Endothelial cell (in vitro differentiated cells): Measurements from ENCODE around the gene MYCBP2. TPM values are rescaled to one million over a fixed set of nuclear protein-coding genes. Genes with fewer than 3 reads are reported as not detected.
A peak's percentile ranks its signal among the peaks of the same experiment; 100 is the strongest.

Experiments
- DNase-seq: peaks from one replicate; pipeline ENCODE4 v3.0.0; 2021; ENCODE audit warnings: low spot score
- H3K27ac Mint-ChIP-seq: one replicate; pipeline ENCODE4 v1.8.0; 2021; ENCODE audit warnings: mixed read lengths, inconsistent platforms; ENCODE audit not compliant: unreplicated experiment
- H3K27me3 Mint-ChIP-seq: one replicate; pipeline ENCODE4 v1.8.0; 2021; ENCODE audit warnings: mild to moderate bottlenecking, moderate library complexity, mixed read lengths, inconsistent platforms; ENCODE audit not compliant: unreplicated experiment
- H3K36me3 Mint-ChIP-seq: one replicate; pipeline ENCODE4 v1.8.0; 2021; ENCODE audit warnings: mild to moderate bottlenecking, low read depth, mixed read lengths, inconsistent platforms; ENCODE audit not compliant: unreplicated experiment
- H3K4me1 Mint-ChIP-seq: one replicate; pipeline ENCODE4 v1.8.0; 2021; ENCODE audit warnings: mild to moderate bottlenecking, mixed read lengths, inconsistent platforms; ENCODE audit not compliant: unreplicated experiment
- H3K4me3 Mint-ChIP-seq: one replicate; pipeline ENCODE4 v1.8.0; 2021; ENCODE audit warnings: mild to moderate bottlenecking, mixed read lengths, inconsistent platforms; ENCODE audit not compliant: unreplicated experiment
- H3K9me3 Mint-ChIP-seq: one replicate; pipeline ENCODE4 v1.8.0; 2021; ENCODE audit warnings: mixed read lengths, inconsistent platforms; ENCODE audit not compliant: unreplicated experiment
- total RNA-seq: library from RNA; stranded (reverse); fragmentation: NEBNext Ultra II Directional; extraction: Animal tissue kit (Norgen Biotek cat#: 25700); gene quantifications from one replicate; pipeline ENCODE4 v1.2.1, GENCODE V29; 2021; ENCODE audit not compliant: unreplicated experiment
- TF ChIP-seq, protein P1 (sequence below): fragments of 200-600 bp; sonication (generic); IDR thresholded peaks from one replicate; pipeline ENCODE4 v1.5.0; 2021; ENCODE audit warnings: antibody characterized with exemption; ENCODE audit not compliant: unreplicated experiment

Gene MYCBP2
- total RNA-seq, 1 donor from 2014 or later, result 94.7 TPM

DNA sequence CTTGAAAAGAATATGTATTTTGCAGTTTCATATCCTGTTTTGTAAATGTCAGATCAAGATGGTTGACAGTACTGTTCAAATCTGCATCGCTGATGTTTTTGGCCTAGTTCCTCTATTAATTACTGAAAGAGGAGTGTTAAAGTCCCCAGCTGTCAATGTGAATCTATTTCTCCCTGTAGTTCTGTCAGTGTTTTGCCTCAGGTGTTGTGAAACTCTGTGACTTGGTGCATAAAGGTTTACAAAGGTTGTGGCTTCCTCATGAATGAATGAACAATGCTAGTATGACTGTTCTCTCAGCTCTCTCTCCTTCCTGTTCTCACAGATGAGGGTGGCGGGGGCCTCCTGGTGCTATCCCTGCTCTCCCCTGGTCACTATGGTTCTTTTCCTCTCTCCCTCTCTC lies 142.4 kb downstream of the MYCBP2 start:
- no peaks in the 10 kb centered on the region for H3K9me3 Mint-ChIP-seq
- H3K4me3 Mint-ChIP-seq, result peak overlapping the region; percentile 39
- peak overlapping the region; percentile 88 for H3K27ac Mint-ChIP-seq

DNA sequence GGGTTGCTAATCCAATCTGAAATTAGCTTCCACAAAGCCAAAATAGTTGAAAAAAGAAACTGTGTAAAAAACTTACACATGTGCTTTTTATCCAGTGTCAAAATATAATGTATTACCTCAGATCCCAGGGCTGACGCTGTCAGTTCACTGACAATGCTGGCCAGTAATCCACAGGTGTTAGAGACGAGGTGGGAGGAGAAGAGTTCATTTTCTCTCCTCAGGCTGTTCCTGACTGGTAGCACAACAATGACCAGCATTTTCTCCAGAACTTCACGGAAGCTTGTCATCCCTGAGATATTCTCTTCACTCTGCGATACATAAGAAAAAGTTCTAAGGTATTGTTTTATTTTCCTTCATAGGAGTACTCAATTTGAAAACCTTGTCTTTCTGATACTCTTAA lies 146.9 kb downstream of the MYCBP2 start:
- Mint-ChIP-seq H3K27me3 (no peaks in the 10 kb centered on the region), H3K27ac (no peak overlapping the region), H3K36me3 (peaks cover 10% of the 10 kb centered on the region), H3K9me3 (no peaks in the 10 kb centered on the region), H3K4me1 (peaks cover 15% of the 10 kb centered on the region), H3K4me3 (no peak overlapping the region)
- TF ChIP-seq, protein P1, sequence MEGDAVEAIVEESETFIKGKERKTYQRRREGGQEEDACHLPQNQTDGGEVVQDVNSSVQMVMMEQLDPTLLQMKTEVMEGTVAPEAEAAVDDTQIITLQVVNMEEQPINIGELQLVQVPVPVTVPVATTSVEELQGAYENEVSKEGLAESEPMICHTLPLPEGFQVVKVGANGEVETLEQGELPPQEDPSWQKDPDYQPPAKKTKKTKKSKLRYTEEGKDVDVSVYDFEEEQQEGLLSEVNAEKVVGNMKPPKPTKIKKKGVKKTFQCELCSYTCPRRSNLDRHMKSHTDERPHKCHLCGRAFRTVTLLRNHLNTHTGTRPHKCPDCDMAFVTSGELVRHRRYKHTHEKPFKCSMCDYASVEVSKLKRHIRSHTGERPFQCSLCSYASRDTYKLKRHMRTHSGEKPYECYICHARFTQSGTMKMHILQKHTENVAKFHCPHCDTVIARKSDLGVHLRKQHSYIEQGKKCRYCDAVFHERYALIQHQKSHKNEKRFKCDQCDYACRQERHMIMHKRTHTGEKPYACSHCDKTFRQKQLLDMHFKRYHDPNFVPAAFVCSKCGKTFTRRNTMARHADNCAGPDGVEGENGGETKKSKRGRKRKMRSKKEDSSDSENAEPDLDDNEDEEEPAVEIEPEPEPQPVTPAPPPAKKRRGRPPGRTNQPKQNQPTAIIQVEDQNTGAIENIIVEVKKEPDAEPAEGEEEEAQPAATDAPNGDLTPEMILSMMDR, result no peak
- no peak for DNase-seq

More for the DNA sequence above, 142.4 kb downstream of the MYCBP2 start:
- H3K4me1 Mint-ChIP-seq, result peaks cover 20% of the 10 kb centered on the region
- H3K27me3 Mint-ChIP-seq, result no peaks in the 10 kb centered on the region
- TF ChIP-seq, protein P1, result no peak
- no peak for DNase-seq
- peaks cover 18% of the 10 kb centered on the region for H3K36me3 Mint-ChIP-seq

DNA sequence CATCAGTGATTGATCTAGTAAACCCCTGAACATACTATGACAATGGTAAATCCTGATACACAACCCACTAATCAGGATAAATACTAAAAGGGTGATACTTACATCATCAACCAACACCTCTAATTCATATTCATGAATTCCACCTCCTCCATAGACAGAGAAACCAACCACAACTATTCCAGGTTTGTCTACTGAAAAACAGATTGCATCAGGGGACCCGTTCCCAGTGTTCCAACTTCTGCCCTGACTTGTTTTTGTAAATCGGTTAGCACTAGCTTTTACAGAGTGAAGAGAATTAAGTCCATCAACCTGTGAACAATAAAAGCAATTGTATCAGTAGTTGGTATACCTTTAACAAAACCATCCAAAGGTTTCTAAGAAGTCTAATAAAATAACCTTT lies 149.2 kb downstream of the MYCBP2 start:
- DNase-seq, result no peak
- peaks cover 13% of the 10 kb centered on the region for H3K36me3 Mint-ChIP-seq

DNA sequence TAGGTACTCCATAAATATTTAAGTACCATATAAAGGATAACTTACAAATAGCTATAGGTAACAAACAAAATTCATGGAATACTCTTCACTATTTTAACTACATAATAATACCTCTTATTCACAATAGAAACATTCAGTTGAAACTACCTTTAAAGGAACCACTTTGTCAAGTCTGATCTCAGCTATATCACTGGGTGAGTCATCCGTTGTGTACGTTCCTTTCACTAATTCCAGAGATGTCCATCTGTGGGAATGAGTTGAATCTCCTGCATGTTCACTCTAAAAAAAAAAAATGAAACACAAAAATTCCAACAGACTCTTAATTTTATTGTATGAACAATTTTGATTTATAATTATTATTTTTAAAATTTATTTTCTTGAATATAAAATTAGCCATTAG lies 150.5 kb downstream of the MYCBP2 start:
- no peaks in the 10 kb centered on the region for H3K4me1 Mint-ChIP-seq
- H3K9me3 Mint-ChIP-seq, result no peaks in the 10 kb centered on the region
- H3K4me3 Mint-ChIP-seq, result no peak overlapping the region
- no peak overlapping the region for H3K27ac Mint-ChIP-seq
- H3K36me3 Mint-ChIP-seq, result peaks cover 13% of the 10 kb centered on the region
- peaks cover 2% of the 10 kb centered on the region for H3K27me3 Mint-ChIP-seq
- TF ChIP-seq, protein P1, result no peak
- no peak for DNase-seq

More for the DNA sequence above, 149.2 kb downstream of the MYCBP2 start:
- no peak overlapping the region for H3K4me3 Mint-ChIP-seq
- H3K27me3 Mint-ChIP-seq, result no peaks in the 10 kb centered on the region
- no peaks in the 10 kb centered on the region for H3K4me1 Mint-ChIP-seq
- no peak overlapping the region for H3K27ac Mint-ChIP-seq
- no peaks in the 10 kb centered on the region for H3K9me3 Mint-ChIP-seq
- TF ChIP-seq, protein P1, result no peak

DNA sequence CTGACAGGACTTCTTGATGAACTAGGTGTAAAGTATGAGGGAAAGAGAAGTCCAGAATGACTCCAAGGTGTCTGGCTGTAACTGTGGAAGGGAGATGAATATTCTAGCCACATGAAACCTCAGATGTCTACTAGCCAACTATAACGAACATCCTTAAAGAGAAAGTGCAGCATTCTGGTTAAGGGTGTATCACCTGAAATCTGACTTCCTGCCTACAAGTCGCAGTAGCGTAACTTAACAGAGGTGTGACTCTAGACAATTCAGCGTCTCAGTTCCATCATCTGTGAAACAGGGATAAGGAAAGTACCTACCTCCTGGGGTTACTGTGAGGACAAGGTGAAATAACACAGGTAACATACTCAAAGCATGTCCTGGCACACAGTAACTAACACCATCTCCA lies 154.2 kb downstream of the MYCBP2 start:
- Mint-ChIP-seq H3K4me1 (no peaks in the 10 kb centered on the region), H3K36me3 (peaks cover 18% of the 10 kb centered on the region), H3K27me3 (peaks cover 2% of the 10 kb centered on the region), H3K9me3 (no peaks in the 10 kb centered on the region), H3K4me3 (no peak overlapping the region), H3K27ac (no peak overlapping the region)
- no peak for DNase-seq
- TF ChIP-seq, protein P1, result no peak
